ENCODE measurements around the gene FRMD1. TPM values are rescaled to one million over a fixed set of nuclear protein-coding genes. Genes with fewer than 3 reads are reported as not detected.

The FRMD1 gene
- polyA plus RNA-seq, 3 donors, result 10.7 to 15.8 (median 13.4) TPM

GRCh38 chr6:168058691-168059551 lies 20.1 kb downstream of the FRMD1 start:
- no peak for DNase-seq (ENCODE audit: low read depth in 3 of 3, low spot score in 2 of 3)

DNA sequence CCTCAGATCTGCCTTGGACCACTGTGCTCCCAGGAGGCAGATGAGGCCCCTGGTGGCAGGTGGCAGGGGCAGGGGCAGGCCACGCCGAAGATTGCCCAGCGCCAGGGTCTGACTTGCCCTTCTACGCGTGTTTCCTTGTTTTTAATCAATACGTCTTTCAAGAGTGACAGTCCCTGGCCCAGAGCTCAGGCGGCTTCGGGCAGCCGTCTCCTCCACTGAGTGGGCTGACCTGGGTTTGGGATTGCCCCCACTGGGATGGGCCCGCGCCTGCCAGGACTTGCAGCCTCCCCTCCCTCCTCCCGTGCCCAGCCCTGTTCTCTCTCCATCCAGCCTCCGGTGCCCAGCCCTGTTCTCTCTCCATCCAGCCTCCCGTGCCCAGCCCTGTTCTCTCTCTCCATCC lies 21.2 kb downstream of the FRMD1 start:
- no peak for DNase-seq (ENCODE audit: low read depth in 3 of 3, low spot score in 2 of 3)

DNA sequence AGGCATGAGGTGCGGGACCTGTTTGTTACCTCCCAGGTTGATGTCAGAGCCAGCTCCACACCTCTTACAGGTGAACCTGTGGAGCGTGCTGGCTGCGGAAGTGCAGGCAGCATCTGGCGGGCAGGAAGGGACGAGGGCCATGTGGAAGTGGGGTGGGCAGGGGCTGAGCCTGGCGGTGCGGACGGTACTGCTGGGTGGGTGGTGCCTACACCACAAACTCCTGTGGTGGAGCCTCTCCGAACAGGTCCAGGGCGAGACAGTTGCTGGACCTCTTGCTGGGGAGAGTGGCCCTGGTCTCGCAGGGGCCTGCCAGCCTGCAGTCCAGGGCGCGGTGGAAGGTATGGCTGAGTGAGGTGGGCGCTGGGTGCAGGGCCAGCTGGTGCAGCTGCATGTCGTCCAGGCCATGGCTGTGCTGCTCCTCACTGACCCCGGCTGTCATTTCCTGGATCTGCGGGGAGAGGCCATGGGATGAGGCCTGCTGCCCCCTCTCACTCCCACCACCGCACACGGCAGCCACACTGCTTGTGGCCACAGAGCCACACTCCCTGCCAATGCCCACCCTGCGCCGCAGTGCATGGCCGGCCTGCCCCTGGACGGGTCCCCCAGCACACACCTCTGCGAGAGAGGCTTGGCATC lies 22.0 kb downstream of the FRMD1 start:
- DNase-seq (ENCODE audit: low read depth in 3 of 3, low spot score in 2 of 3), result no peak

DNA sequence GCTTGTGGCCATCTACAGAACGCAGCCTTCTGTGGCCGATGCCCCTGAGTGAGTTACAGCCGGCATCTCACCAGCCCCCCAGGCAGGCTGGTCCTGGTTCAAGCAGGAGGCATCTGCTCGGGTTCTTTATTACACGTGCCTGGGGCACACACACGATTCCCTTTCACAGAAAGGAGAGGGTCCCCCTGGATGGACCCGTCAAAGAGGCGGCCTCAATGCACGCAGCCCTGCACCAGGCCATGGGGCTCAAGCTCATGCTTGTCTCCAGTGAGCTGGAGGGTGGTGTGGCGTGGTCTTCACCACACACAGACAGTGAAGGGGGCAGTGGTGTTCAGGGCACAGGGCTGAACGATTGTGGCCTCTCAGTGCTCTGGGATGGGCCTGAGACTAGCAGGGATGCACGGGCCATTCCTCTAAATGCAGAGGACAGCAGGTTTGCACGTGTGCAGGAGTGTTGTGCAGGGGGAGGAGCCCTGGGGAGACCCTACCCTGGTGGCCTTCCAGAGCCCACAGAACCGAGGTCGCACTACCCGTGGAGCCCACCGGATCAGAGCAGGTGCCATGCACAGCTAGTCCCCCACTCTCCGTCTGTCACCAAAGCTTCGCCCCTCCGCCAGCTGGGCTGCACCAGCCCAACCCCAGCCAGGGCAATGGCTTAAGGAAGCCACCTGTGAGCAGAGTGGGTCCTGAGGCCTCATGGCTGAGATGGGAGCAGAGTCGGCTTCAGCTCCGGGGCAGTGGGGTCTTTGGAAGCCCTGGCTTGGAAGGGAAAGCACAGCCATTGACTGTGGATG lies 23.1 kb downstream of the FRMD1 start:
- DNase-seq (ENCODE audit: low read depth in 3 of 3, low spot score in 2 of 3), result no peak

DNA sequence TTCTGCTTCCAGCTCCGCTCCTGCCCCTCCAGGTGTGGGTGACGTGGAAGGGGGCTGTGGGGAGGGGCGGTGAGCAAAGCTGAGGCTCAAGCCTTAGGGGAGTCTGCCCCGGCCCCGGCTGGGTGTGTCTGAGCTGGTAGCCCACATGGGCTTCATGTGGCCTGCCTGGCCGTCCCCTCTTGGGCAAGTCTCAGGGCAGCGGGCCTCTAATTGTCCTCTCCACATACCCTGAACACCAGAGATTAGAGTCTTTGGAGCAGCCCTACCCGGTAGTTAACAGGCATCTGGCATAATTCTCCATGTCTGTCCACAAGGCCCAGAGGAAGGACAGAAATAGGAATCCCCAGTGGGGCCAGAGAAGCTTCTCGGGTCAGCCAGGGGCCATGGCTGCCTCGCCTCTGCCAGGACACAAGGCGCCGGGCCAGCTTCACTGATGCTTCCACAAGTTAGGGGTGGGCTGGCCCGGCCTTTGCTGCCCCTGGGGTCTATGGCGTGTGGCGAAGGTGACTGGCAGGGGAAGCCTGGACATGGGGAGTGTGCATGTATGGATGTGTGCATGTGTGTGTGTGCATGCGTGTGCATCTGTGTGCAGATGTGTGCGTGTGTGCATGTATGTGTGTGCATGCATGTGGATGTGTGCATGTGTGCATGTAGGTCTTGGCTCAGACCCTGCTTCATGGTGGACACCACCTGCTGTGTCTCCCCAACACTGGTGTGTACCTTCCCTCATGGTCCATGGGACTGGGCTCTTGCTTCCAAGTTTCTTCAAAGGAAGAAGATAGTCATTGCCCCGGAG lies 24.0 kb downstream of the FRMD1 start:
- no peak for DNase-seq (ENCODE audit: low read depth in 3 of 3, low spot score in 2 of 3)

GRCh38 chr6:168053957-168054471 lies 25.0 kb downstream of the FRMD1 start:
- DNase-seq (ENCODE audit: low read depth in 3 of 3, low spot score in 2 of 3), result no peak

- DNase-seq (ENCODE audit: low read depth in 3 of 3, low spot score in 2 of 3), result no peak
These were observed 25.7 kb downstream of the FRMD1 start for GRCh38 chr6:168053086-168053956.

GRCh38 chr6:168052291-168052891 lies 26.6 kb downstream of the FRMD1 start:
- DNase-seq (ENCODE audit: low read depth in 3 of 3, low spot score in 2 of 3), result no peak

DNA sequence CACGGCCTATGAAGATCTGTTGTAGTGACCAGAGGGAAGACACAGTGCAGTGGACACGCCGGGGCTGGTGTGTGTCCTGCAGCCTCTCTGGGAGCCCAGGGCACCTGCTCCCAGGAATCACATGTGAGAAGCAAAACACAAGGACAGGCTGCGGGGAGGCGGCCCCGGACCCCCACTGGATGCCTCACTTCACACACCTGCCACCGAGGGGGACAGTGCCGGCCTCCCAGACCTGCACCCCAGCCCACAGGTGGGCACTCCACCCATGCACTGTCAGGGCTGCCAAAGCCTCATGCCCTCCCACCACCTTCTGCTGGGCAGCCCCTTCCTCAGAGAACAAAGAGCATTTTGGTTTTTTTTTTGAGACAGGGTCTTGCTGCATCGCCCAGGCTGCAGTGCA lies 27.4 kb downstream of the FRMD1 start:
- no peak for DNase-seq (ENCODE audit: low read depth in 3 of 3, low spot score in 2 of 3)

- DNase-seq (ENCODE audit: low read depth in 3 of 3, low spot score in 2 of 3), result no peak
These were observed 28.0 kb downstream of the FRMD1 start for GRCh38 chr6:168050881-168051586.

DNA sequence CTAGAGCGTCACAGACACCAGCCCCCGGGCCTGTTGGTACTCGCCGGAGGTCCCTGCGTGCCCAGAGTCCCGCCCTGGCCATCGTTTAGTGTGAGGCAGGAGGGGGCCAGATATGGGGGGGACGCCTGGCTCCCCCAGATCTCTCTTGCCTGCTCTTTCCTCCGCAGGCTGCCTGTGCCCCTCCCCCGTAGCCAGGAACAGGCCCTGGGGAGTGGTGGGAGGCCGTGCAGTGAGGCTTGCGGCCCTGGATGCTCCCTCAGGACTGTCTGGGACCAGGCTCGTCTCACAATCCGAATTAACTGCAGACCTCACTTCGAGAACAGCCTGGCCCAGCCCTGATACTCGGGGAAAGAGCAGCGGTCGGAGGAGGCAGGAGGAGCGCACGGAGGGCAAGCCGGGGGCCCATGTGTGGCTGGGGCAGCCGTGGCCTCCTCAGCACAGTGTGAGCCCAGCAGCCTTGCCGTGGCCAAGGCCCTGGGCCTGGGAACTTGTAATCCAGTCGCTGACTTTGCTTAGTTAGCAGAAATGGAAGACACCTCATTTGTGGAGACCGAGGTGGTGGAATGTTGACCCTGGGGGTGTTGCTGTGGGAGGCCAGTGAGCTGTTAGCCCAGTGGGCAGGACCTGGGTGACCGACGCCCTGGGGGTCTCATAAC lies 28.7 kb downstream of the FRMD1 start:
- DNase-seq (ENCODE audit: low read depth in 3 of 3, low spot score in 2 of 3), result no peak

DNA sequence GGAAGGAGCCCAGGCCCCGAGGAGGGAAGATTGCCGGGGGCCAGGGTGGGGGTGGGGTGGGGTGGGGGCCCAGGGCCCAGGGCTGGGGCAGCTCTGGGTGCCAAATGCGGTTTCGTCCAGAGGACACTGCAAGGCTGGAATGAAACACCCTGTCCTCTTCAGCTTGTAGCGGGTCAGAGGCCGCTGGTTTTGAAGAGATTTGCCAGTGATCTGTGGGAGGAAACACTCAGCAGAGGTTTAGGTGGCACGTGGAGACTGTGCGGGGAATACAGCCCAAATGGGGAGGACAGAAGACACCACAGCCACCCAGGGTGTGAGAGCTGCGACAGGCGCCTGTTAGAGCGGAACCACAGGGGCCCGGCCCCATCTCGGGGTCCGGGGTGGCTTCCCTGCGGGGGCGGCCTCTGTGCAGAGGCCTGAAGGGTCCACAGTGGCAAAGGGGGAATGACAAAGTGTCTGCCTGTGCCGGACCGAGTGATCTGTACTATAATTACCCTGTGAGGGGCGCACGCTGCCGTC lies 29.2 kb downstream of the FRMD1 start:
- DNase-seq (ENCODE audit: low read depth in 3 of 3, low spot score in 2 of 3), result no peak

GRCh38 chr6:168049277-168049676 lies 29.7 kb downstream of the FRMD1 start:
- no peak for DNase-seq (ENCODE audit: low read depth in 3 of 3, low spot score in 2 of 3)

- DNase-seq (ENCODE audit: low read depth in 3 of 3, low spot score in 2 of 3), result no peak
These were observed 30.3 kb downstream of the FRMD1 start for GRCh38 chr6:168048724-168049025.

- DNase-seq (ENCODE audit: low read depth in 3 of 3, low spot score in 2 of 3), result no peak
These were observed 30.9 kb downstream of the FRMD1 start for GRCh38 chr6:168047841-168048723.

DNA sequence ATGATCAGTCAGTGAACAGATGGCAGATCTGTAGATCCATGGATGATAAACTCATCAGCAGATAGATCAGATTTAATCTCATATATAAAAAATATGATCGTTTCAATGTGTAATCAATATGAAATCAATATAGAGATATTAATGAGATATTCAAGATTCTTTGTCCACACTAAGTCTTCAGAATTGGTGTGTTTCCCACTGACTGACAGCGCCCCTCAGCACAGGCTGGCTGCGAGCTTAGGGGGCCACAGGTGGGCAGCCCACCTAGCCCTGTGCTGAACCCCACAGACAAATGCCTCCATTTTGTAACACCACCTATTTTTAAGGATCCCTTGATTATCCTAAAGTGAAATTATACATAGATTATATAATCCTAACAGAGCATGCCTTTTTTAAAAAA lies 32.3 kb downstream of the FRMD1 start:
- no peak for DNase-seq (ENCODE audit: low read depth in 3 of 3, low spot score in 2 of 3)
